Lung microvascular endothelial cell (primary cell): Measurements from ENCODE around the gene SPRED1. TPM values are rescaled to one million over a fixed set of nuclear protein-coding genes. Genes with fewer than 3 reads are reported as not detected.

Source experiments
- DNase-seq, 2 donors: peaks; one replicate each; pipeline versions ENCODE4 v3.0.0 to v3.0.0-alpha.2; 2010; ENCODE audit warnings: low read depth in 2 of 2
- total RNA-seq: library from RNA; depleted of rRNA; stranded (reverse); fragments of >200 nt; gene quantifications from 2 replicates; pipeline ENCODE4 v1.2.1, GENCODE V29; 2014

The SPRED1 gene
- total RNA-seq, 1 donor from 2014 or later, result 15.3 TPM

- no peak for DNase-seq
Observed at GRCh38 chr15:38281031-38281430, 28.4 kb downstream of the SPRED1 start.

GRCh38 chr15:38283010-38283409 is 30.4 kb downstream of the SPRED1 start:
- no peak for DNase-seq

- DNase-seq, result no peak
Observed at GRCh38 chr15:38285456-38285855, 32.8 kb downstream of the SPRED1 start.

- peak in 1 of 2 donors; percentile 3 for DNase-seq
Observed at GRCh38 chr15:38294126-38294525, 41.5 kb downstream of the SPRED1 start.

GRCh38 chr15:38297623-38298388 is 45.2 kb downstream of the SPRED1 start:
- DNase-seq, result no peak

GRCh38 chr15:38299216-38299615 is 46.6 kb downstream of the SPRED1 start:
- peak in 1 of 2 donors; percentile 24 for DNase-seq

GRCh38 chr15:38300395-38300794 is 47.8 kb downstream of the SPRED1 start:
- no peak for DNase-seq

GRCh38 chr15:38304481-38304880 is 51.8 kb downstream of the SPRED1 start:
- no peak for DNase-seq

- peak in 1 of 2 donors; percentile 34 for DNase-seq
Observed at GRCh38 chr15:38307251-38307650, 54.6 kb downstream of the SPRED1 start.

- DNase-seq, result no peak
Observed at GRCh38 chr15:38307861-38308641, 55.4 kb downstream of the SPRED1 start.

- no peak for DNase-seq
Observed at GRCh38 chr15:38308797-38309196, 56.2 kb downstream of the SPRED1 start.

- no peak for DNase-seq
Observed at GRCh38 chr15:38312190-38312589, 59.6 kb downstream of the SPRED1 start.

GRCh38 chr15:38316311-38316710 is 63.7 kb downstream of the SPRED1 start:
- no peak for DNase-seq

- no peak for DNase-seq
Observed at GRCh38 chr15:38320181-38320580, 67.5 kb downstream of the SPRED1 start.

- no peak for DNase-seq
Observed at GRCh38 chr15:38320866-38321265, 68.2 kb downstream of the SPRED1 start.

- DNase-seq, result no peak
Observed at GRCh38 chr15:38323895-38324294, 71.3 kb downstream of the SPRED1 start.

- DNase-seq, result no peak
Observed at GRCh38 chr15:38324939-38325647, 72.5 kb downstream of the SPRED1 start.

GRCh38 chr15:38325648-38325990 is 73.0 kb downstream of the SPRED1 start:
- DNase-seq, result no peak

- no peak for DNase-seq
Observed at GRCh38 chr15:38332711-38333110, 80.1 kb downstream of the SPRED1 start.

GRCh38 chr15:38335116-38335515 is 82.5 kb downstream of the SPRED1 start:
- DNase-seq, result no peak

GRCh38 chr15:38344351-38344750 is 91.7 kb downstream of the SPRED1 start:
- DNase-seq, result no peak

- no peak for DNase-seq
Observed at GRCh38 chr15:38349251-38349650, 96.6 kb downstream of the SPRED1 start.
